SKM-1 treated with dmso at 0.1 percent for 144 hours (cell line): Measurements from ENCODE around the gene C16orf74.
A peak's percentile ranks its signal among the peaks of the same experiment; 100 is the strongest.

Source experiments
- DNase-seq: peaks from one replicate; lab custom pipeline; 2025; ENCODE audit not compliant: unreplicated experiment; lab: John Stamatoyannopoulos, UW

The C16orf74 gene

DNA sequence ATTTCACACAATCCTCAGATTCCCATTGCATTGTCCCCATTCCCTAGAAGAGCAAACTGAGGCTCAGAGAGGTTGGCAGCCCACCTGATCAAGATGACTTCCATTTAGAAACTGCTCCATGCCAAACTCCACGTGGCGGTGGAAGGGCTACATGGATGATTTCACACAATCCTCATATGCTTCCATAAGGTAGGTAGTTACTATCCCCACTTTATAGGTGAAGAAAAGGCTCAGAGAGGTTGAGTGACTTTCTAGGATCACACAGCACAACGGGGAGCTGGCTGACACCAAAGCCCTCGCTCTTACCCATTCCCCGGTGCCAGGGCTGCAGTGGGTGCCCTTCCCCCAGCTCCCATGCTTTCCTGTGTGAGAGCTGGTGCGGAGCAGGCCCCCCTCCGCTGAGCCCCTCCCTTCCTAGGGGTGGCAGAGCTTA, 52.4 kb downstream of the C16orf74 start:
- DNase-seq: no peak

DNA sequence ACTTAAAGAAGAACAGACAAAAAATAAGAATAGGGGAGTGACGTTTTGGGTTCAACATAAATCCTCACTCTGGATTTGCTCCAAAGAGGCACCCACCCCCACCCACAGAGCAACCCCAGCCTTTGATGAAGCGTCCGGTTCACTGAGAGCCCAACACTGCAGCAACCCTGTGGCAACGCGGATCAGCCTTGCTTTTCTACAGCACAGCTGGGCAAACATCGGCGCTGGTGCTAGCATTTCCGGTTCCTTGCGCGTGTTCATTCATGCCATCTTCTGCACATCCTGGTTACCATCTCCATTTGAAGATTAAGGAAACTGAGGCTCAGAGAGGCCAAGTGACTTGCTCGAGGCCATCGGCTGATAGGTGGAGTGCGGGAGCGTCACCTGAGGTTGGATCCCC, 53.5 kb downstream of the C16orf74 start:
- no peak for DNase-seq

DNA sequence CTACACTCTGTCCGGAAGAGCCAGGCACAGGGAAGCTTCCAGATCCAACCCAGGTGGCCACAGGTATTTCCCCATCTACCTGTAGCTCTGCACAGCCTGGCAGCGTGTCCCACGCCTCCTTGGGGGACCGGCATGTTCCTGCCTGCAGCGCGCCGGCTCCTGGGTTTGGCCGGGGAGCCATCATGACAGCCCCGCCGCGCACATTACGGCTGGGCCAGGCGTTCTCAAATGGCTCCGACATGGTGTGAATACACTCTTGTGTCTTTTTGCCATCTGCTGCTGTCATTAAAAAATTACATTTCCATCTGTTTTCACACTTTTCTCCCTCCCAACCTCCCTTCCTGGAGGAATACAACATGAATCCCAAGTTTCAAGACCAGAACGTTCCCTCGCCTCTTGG, 54.1 kb downstream of the C16orf74 start:
- DNase-seq: no peak

DNA sequence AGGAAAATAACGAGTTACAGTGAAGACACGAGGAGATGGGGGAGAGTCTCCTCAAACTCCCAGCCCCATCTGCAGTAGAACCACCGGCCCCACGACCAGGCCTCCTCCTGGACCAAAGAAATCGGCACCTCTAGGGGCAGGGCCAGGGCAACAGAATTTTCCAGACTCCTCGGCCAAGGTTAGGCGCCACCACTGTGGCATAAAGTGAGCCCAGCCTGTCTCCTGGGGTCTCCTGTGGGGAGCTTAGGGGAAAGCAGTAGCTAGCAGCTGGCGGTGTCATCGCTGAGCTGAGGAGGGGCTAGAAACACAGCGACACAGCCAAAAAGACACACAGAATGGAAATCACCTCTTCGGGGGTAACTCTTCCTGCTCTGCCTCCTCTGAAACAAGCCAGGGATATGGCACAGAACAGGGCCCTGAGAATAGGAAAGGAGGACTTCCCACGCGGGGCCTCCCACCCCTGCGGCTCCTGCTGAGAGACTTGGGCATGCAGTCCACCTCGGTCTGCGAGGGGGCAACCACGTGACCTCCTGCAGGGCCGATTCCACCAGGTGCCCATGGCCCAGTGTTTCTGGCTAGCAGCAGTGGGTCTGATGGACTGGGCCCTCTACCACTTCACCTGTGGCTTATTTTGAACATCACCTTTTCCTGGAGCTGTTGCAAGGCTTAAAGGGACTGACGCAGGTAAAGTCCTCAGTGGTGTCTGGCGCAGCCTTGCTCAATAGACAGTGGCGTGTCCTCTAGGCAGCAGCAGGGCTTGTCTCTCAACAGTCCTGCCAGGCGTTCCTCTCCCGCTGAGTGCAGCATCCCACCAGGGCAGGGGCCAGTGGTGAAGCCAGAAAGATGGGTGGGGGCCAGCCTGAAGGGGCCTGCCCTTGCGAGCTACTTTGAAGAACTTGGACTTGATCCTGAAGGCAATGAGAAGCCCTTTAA, 55.4 kb downstream of the C16orf74 start:
- no peak for DNase-seq

DNA sequence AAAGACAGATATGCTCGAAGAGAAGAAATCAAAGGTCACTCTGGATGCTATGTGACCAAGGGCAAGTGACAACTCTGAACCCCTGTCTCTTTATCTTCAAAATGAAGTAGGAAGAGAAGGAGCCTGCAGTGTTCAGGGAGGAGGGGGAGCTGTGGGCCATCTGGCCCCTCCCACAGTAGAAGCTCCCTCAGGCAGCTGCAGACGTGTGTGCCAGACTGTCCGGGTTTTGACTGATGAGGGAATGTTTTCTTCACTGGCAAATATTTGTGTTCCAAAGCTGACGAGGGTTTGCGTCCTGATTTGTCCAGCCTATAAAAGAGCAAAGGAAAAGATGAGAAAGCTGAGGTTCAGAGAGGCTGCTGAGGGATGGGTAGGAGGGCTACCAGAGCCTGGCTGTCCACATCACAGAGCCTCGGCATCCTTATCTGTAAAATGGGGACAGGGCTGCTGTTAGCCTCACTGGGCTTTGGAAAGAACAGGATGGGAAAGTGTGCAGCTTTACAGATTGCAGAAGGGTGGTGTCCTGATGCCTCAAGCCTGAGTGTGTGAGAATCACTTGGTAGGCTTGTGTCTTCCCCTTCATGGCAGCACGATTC, 60.3 kb downstream of the C16orf74 start:
- DNase-seq: no peak

DNA sequence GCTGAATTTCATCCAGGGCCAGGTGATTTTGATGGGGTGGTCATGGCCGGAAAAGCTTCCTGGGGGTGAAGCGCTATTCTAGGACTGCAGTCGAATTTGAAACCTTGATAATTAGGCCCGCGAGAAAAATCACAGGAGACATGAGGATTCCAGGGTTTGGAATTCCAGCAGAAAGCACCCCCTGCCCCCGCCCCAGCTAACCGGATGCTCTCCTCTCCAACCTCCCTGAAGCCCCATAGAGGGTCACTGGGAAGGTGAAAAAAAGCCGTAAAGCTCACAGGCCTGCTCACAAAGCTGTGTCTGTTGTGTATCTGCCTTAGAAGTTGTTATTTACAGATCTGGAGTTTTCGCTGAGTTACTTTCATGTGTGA, 61.0 kb downstream of the C16orf74 start:
- DNase-seq: no peak

DNA sequence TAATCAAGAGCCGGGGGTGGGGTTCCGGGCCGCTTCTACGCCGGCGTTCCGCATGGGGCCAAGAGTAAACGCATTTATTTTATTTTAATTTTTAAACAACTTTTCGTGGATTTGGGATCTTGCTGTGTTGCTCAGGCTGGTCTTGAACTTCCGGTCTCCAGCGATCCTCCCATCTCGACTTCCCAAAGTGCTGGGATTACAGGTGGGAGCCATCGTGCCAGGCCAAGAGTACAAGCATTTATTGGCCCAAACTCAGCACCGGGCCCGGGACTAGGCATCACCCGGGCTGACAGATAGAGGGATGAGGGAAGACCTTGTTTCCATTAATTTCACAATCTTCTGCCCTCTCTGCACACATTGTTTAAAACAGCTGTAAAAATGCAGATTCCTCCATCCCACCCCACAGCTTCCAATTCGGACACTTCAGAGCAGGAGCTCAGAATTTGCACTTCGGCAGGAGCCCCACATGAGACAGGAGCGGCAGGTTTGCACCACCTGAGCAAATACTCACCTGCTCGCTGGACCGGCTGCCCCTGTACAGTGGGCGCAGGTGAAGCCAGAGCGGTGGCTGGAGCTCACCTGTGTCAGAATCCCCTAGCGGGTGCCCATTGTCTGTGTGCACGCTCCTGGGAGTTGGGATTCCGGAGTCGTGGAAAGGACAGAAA, 61.5 kb downstream of the C16orf74 start:
- no peak for DNase-seq

DNA sequence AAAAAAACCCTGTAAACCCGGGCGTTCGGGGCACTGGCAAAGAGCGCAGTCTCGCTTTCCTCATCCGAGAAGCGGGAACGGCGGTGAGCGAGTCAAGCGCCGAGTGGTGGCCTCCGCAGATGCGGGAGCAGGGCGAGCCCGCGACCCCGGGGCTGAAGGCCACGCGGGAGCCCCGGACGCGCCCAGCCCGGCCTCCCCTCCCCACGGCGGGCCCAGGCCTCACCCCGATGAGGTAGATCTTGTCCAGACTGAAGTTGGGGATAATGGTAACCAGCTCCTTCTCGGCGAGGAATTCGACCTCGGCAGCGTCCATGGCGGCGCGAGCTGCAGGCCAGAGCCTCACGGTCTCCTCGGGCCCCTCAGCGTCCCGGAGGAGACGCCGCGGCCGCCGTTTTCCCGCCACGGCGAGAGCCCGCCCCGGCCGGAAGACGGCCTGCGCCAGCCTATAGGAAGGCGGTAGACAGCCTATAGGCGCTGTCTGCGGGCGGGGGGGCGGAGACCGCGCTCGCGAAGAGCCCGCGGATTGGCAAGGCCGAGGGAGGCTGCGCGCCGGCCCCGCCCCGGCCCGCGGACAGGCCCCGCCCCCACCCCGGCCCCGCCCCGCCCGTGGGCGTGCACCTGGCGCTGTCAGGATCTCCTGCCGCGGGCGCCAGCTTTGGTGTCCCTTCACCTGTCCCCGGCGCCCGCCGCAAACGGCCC, 62.2 kb downstream of the C16orf74 start, which contains the start of gene GINS2:
Gene GINS2 (minus strand): TSS at position 369 of the 699 bp plus-strand sequence. CDS start 56 bp downstream, at position 313.
- DNase-seq: peak; percentile 89

DNA sequence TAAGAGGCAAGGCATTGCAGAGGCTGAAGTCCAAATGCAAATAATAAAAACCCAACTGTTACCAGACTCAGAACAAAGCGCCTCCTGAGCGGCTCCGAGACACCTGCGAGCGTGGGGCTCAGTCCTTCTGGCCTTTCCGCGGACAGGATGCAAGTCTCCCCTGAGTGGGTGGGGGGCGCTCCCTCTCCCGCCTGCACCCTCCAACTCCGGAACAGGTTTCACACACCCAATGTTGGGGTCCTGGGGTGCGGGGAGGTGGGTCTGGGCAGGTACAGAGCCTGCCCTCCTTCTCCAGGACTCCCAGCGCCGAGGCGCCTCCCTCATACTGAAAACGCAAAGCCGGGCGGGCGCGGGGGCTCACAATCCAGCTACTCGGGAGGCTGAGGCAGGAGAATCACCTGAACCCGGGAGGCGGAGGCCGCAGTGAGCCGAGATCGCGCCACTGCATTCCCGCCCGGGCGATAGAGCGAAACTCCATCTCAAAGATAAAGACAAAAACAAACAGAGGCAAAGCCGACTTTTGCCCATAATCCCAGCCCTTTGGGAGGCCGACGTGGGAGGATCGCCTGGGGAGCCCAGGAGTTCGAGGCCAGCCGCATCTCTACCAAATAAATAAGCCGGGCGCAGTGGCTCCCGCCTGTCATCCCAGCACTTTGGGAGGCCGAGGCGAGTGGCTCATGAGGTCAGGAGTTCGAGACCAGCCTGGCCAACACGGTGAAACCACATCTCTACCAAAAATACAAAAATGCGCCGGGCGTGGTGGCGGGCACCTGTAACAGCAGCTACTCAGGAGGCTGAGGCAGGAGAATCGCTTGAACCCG, 63.0 kb downstream of the C16orf74 start:
- DNase-seq: no peak

DNA sequence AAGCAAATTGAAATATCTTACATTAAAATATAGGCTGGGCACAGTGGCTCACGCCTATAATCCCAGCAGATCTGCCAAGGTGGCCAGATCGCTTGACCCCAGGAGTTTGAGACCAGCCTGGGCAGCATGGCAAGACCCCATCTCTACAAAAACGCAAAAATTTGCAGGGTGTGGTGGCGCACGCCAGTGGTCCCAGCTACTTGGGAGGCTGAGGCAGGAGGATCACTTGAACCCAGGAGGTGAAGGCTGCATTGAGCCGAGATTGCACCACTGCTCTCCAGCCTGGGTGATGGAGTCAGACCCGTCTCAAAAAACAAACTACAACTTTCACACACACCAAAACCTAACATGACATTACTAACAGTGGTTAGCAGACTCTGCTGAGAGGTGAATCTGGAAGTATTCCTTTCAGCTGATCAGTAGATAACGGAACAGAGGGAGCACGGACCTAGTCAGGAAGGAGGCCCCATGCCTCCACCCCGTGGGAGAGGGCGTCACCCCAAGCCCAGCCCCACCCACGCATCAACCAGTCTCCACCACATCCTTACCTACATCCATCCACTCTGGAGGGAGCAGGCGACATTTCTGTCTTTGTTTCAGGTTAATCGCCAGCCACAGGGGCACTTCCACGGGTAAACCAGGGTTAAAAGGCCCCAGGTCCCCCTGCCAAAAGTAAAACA, 63.8 kb downstream of the C16orf74 start:
- no peak for DNase-seq

DNA sequence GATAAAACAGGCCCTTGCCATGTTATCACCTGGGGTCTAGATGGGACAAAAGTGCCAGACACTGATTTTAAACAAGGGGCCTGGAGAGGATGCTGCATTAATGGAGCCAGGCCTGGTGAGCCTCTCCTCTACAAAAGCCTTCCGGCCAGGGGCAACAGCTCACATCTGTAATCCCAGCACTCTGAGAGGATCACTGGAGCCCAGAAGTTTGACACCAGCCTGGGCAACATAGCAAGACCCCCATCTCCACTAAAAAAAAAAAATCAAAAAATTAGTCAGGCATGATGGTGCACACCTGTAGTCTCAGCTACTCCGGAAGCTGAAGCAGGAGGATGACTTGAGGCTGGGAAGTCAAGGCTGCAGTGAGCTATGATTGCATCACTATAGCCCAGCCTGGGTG, 65.6 kb downstream of the C16orf74 start:
- no peak for DNase-seq

DNA sequence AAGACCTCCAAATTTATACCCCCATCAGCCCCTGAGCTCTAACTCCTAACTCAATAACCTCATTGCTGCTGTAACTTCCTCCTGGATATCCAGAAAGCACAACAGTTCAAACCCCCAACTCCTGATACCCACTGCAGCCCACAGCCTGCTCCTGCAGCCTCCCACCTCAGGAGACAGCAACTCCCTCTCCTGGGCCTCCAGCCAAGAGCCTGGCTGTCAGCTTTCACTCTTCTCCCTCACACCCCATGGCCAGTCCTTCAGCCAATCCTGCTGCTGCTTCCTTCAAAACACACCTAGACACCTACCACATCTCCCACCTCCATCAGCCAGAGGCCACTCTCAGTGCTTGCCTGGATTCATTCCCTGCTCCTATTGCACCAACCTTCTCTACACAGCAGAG, 67.5 kb downstream of the C16orf74 start:
- DNase-seq: no peak

DNA sequence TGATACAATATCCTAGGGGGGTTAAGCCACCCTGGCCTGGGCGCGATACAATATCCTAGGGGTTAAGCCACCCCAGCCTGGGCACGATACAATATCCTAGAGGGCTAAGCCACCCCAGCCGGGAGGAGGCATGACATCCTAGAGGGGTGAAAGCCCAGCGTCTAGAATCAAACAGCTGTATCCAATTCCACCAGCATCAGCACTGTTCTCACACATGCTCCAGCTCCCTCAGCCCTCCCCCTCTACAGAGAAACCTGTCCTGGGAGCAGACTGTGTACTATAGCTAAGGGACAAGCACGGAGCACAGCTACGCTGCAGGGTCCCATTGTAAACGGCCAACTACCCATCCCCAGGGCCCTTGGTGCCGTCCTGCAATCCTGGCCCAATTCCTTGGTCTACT, 68.4 kb downstream of the C16orf74 start:
- no peak for DNase-seq

DNA sequence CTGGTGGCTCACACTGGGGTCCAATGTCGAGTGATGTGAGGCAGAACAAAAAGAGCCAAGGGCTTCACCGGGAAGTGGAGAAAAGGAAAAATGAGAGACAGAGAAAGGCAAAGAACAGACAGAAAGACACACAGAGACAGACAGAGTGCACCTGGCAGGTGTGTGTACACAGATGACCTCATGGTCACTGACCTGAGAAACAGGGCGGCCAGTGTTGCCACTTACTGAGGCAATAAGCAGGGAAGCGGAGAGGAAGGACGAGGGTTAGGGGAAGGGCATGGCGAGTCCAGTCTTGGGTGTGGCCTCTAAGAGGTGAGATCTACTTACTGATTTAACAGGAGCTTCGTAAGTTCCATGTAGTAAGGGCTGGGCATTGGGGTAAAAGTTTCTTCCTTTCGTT, 69.6 kb downstream of the C16orf74 start:
- no peak for DNase-seq

DNA sequence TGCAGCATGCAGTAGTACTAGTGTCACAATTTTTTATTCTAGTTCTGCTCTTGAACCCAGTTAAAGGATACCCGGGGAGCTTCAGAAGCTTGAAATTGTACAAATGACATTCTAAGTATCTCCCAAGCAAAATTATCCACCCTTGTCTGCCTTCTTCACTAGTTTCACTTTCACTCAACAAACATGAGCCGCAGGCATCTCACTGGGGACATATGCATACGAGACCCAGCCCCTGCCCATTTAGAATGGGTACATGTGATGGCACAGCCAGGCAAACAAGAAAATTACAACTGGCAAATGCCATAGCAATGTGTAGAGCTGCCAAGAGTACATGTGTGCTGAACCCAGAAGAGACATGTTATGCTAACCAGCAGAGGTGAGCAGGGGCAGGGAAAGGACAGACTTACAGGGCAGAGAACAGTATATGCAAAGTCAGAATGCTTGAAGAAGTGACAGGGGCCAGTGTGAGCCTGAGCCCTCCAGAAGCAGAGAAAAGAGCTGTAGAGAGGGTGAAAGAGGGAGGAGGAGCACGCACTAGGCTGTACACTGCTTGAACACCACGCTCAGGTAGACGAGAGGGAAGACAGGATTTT, 70.4 kb downstream of the C16orf74 start:
- DNase-seq: no peak

DNA sequence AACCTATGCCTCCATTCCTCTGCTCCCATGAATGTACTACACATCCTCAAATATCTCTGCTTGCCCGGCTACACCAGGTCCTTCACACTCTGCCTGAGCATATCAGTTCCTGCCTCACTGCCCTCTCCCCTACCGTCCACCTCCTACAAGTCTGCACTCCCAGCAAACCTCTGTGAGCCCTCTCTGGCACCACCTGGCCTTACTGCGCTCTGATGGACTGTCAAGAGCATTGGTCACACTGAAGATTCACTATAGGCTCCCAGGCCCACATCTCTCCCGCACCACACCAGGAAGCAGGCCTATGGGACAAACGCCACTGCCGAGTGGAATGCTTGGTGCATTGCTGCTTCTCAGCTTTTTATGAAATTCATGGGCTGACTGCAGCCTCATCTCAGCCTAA, 71.0 kb downstream of the C16orf74 start:
- no peak for DNase-seq

DNA sequence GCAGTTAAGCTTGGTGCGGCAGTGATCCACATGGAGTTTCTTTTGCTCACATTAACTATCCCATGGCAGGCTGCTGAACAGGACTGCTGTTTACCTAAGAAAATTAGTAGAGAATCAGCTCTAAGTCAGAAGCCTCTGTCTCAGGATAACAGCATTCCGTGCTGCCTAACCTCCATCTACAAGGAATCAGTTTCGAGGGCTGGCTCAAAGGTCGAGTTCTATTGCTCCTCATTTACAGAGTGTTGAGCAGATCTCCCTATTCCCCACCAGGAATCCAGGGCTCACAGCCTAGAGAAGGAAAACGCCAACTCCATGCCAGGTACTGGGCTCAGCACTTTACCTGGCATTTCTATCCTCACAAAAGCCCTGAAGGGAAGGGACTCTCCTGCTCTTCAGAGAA, 72.1 kb downstream of the C16orf74 start:
- DNase-seq: no peak

DNA sequence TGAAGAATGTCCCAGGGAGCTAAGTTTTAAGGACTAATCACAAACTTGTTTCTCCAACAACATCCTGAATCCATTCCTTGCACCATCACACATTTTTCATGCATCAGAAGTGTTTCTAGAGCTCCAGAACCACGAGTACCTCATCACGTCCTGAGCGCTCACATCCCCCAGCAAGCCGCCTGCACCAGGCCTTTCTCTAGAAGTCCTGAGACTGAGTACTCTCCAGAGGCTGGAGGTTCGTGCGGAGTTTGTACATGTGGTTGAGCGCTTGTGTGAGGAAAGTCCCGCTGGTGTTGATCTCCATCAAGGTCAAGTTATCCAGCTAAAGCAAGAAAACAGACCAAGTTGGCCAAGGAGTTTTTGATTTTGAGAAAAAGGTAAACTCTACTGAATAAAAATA, 72.9 kb downstream of the C16orf74 start:
- no peak for DNase-seq

DNA sequence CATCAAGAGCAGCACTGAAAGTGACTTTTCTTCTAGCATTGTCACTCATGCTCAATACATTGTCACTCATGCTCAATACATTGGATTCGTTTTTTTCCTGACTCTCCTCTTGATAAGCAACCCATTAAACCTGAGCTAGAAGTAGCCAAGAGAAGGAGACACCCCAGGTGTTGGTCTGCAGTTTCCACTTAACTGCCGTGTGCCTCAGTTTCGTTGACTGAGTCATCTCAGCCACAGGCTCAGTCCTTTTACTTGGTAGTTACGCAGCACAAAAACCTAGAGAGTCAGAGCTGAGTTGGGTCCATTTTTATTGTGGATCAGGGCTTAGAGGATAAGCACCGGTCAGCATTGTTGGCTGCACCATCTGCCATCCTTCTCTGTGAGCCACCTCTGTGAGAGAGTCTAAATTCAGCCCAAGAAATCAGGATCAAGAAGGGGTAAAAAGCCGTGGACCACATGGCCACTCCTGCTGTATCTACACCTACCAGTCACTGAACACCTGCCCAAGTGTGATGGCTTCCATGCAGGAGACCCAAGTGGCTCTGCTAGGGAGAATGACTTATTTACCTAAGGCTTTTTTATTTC, 73.4 kb downstream of the C16orf74 start:
- DNase-seq: no peak
